Thymus (tissue), 11 donors: ENCODE results near the gene BTNL3. TPM values are rescaled to one million over a fixed set of nuclear protein-coding genes. Genes with fewer than 3 reads are reported as not detected.

Experiments used
- DNase-seq, 9 donors: peaks; one replicate each; pipeline ENCODE4 v3.0.0-alpha.2; 2013; ENCODE audit warnings: low spot score in 9 of 9, low read depth in 6 of 9, missing footprints in 1 of 9
- H3K27ac ChIP-seq, 2 donors: one replicate each; pipeline ENCODE4 v1.5.1; 2013; ENCODE audit warnings: control low read depth in 1 of 2, low read depth in 1 of 2, low read length in 1 of 2, mild to moderate bottlenecking in 1 of 2, moderate library complexity in 1 of 2
- H3K27me3 ChIP-seq, 2 donors: one replicate each; pipeline ENCODE4 v1.5.1; 2013; ENCODE audit warnings: low read length in 1 of 2; ENCODE audit not compliant: control insufficient read depth in 2 of 2, insufficient read depth in 1 of 2
- H3K36me3 ChIP-seq, 2 donors: one replicate each; pipeline ENCODE4 v1.5.1; 2013; ENCODE audit warnings: low read length in 1 of 2, mild to moderate bottlenecking in 1 of 2, moderate library complexity in 1 of 2; ENCODE audit not compliant: control insufficient read depth in 2 of 2, insufficient read depth in 2 of 2
- H3K4me1 ChIP-seq, 2 donors: one replicate each; pipeline ENCODE4 v1.5.1; 2013; ENCODE audit warnings: low read length in 2 of 2; ENCODE audit not compliant: control insufficient read depth in 2 of 2, insufficient read depth in 2 of 2
- H3K4me3 ChIP-seq, 2 donors: one replicate each; pipeline ENCODE4 v1.5.1; 2013; ENCODE audit warnings: low read length in 2 of 2, control low read depth in 1 of 2, mild to moderate bottlenecking in 1 of 2
- H3K9me3 ChIP-seq, 2 donors: one replicate each; pipeline ENCODE4 v1.5.1; 2013; ENCODE audit warnings: low read length in 1 of 2, mild to moderate bottlenecking in 1 of 2; ENCODE audit not compliant: control insufficient read depth in 2 of 2, insufficient read depth in 1 of 2
- WGBS: extraction: QIAGEN DNeasy Blood & Tissue Kit; methylation state at CpG from one replicate; pipeline ENCODE4 v1.1.7; 2013; 5-methylcytosine and 5-hydroxymethylcytosine counted together
- polyA plus RNA-seq: library from polyadenylated mRNA; stranded (reverse); fragments of 200-250 nt; gene quantifications from one replicate; pipeline ENCODE4 v1.2.3, GENCODE V29; 2013
- total RNA-seq: library from RNA; stranded (reverse); fragments of 120-200 nt; gene quantifications from one replicate; pipeline ENCODE4 v1.2.4, GENCODE V29; 2013
- donor health status: healthy.

BTNL3 gene
- total and polyA plus RNA-seq, 2 donors = 0.14 TPM; not detected in 1

DNA sequence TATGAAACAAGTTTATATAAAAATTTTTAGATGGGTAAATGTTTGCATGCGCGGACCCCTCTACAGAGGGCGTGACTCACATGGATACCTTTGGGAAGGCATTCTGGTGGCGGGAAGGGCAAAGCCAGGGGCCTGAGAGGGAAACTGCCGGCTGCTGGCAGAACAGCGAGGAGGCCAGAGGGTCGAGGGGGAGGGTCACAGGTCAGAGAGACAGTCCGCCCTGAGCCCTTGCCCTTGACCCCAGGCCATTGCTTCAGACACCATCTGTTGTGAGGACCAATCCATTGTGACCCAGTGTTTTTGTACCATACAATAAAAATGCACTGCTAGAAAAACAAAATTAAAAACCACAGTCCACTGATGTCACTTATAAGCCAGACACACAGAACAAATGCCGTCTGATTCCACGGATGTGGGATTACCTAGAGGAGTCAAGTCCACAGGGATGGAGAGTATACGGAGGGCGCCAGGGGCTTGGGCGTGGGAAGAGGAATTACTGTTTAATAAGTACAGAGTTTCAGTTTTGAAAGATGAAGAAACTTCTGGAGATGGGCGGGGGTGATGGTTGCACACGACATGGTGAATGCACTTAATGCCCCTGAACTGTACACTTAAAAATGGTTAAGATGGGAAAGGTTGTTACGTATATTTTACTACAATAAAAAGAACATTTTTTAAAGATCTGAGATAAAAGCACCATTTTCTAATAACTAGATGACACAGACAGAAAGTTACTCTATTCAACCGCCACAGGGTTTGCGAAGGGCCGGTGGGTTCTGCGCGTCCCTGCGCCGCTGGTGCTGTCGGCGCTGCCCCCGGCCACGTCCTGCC lies 63.4 kb downstream of the BTNL3 start:
- Histone ChIP-seq H3K4me1 (no peaks in the 10 kb centered on the region), H3K4me3 (peak overlapping the region in 1 of 2 donors; percentile 48), H3K9me3 (no peaks in the 10 kb centered on the region), H3K27me3 (peaks cover 60 to 78% of the 10 kb centered on the region in 2 donors), H3K36me3 (no peaks in the 10 kb centered on the region), H3K27ac (no peak overlapping the region)
- no peak for DNase-seq
- WGBS = 31% methylated on average over 27 of the region's 27 CpGs

GRCh38 chr5:181052672-181053487 lies 64.2 kb downstream of the BTNL3 start:
- WGBS = 2% methylated on average over 120 of the region's 120 CpGs
- Histone ChIP-seq H3K27me3 (peaks cover 64 to 82% of the 10 kb centered on the region in 2 donors), H3K9me3 (no peaks in the 10 kb centered on the region), H3K4me3 (peak overlapping the region; percentile 24 to 48), H3K27ac (no peak overlapping the region), H3K4me1 (no peaks in the 10 kb centered on the region), H3K36me3 (no peaks in the 10 kb centered on the region)
- DNase-seq = peak in 3 of 9 donors; percentile 6 to 15 (median 8)

- Histone ChIP-seq H3K4me1 (no peaks in the 10 kb centered on the region), H3K27me3 (peaks cover 71 to 84% of the 10 kb centered on the region in 2 donors), H3K9me3 (no peaks in the 10 kb centered on the region), H3K36me3 (no peaks in the 10 kb centered on the region), H3K4me3 (peak overlapping the region; percentile 24 to 48), H3K27ac (no peak overlapping the region)
- WGBS = 3% methylated on average over 45 of the region's 45 CpGs
- DNase-seq = peak in 1 of 9 donors; percentile 6
Measured at GRCh38 chr5:181053488-181054121, 65.0 kb downstream of the BTNL3 start.

DNA sequence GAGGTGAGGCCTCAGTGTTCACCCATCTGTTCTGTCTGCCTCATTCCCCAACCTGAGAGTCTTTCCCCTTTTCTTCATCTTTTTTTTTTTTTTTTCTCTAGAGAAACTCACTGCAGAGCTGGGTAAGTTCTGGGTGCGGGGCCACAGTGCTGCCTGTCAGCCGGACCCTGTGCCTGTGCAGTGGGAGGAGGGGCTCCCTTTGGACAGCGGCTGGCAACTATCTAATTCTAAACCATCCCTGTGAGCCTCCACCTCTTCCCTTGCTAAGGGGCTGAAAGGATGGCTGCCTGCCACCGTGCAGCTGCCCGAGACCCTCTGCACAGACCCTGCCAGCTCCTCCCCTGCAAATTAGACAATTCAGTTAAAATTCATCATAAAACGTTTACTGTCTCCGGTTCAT lies 65.5 kb downstream of the BTNL3 start:
- Histone ChIP-seq H3K4me3 (peak overlapping the region in 1 of 2 donors; percentile 24), H3K27ac (no peak overlapping the region), H3K36me3 (no peaks in the 10 kb centered on the region), H3K9me3 (no peaks in the 10 kb centered on the region), H3K4me1 (no peaks in the 10 kb centered on the region), H3K27me3 (peaks cover 77 to 90% of the 10 kb centered on the region in 2 donors)
- no peak for DNase-seq
- 29% methylated on average over 7 of the region's 7 CpGs for WGBS

DNA sequence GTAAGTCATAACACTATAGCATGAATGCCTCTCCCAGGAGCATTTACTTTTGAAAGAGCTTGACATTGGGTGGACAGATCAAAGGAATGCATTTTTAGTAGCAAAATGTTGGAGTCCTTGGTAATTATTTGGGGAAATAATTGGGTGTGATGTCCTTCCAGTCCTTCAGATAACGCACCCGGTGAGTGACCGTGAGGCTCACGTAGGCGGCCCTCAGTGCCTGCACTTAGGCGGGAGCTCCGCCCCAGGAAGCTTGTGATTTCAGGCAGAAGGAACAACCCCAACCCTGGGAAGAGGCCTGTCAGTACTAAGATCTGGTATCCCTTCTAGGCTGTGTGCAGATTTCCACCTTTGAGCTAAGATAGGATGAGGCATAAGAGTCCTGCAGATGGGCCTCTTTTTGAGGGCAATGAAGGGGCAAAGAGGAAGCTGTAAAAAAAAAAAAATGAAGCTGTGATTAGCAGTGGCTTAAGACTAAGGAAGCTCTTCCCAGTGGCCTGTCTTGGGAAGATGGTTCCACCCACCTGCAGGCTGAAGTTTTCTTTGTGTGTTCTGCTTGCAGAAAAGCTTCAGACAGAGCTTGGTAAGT lies 66.3 kb downstream of the BTNL3 start:
- H3K27me3 ChIP-seq = peaks cover 83 to 94% of the 10 kb centered on the region in 2 donors
- H3K4me3 ChIP-seq = no peak overlapping the region
- no peaks in the 10 kb centered on the region for H3K36me3 ChIP-seq
- H3K9me3 ChIP-seq = peaks cover 0 to 2% of the 10 kb centered on the region in 2 donors
- H3K4me1 ChIP-seq = no peaks in the 10 kb centered on the region
- H3K27ac ChIP-seq = no peak overlapping the region
- DNase-seq = no peak
- 53% methylated on average over 7 of the region's 7 CpGs for WGBS

Other genes starting within 250 kb of the BTNL3 start
- gene OR2Y1, start 248.8 kb upstream of the BTNL3 start, total RNA-seq = not detected
- not detected for gene OR2Y1, start 248.8 kb upstream of the BTNL3 start, polyA plus RNA-seq
- gene MGAT1, start 186.0 kb upstream of the BTNL3 start, total RNA-seq = 53.4 TPM
- 129 TPM for gene MGAT1, start 186.0 kb upstream of the BTNL3 start, polyA plus RNA-seq
- 41.1 TPM for gene ZFP62, start 127.6 kb upstream of the BTNL3 start, total RNA-seq
- gene ZFP62, start 127.6 kb upstream of the BTNL3 start, polyA plus RNA-seq = 48.6 TPM
- 0.24 TPM for gene BTNL8, start 89.7 kb upstream of the BTNL3 start, total RNA-seq
- gene BTNL8, start 89.7 kb upstream of the BTNL3 start, polyA plus RNA-seq = 0.46 TPM
- gene BTNL9, start 51.4 kb downstream of the BTNL3 start, total RNA-seq = 6.3 TPM
- gene BTNL9, start 51.4 kb downstream of the BTNL3 start, polyA plus RNA-seq = 45.2 TPM
- 0.05 TPM for gene OR2V1, start 142.3 kb downstream of the BTNL3 start, total RNA-seq
- 0.02 TPM for gene OR2V1, start 142.3 kb downstream of the BTNL3 start, polyA plus RNA-seq
- 0.05 TPM for gene OR2V2, start 158.7 kb downstream of the BTNL3 start, total RNA-seq
- gene OR2V2, start 158.7 kb downstream of the BTNL3 start, polyA plus RNA-seq = under 0.01 TPM
- gene TRIM7, start 216.3 kb downstream of the BTNL3 start, total RNA-seq = 0.38 TPM
- 5.3 TPM for gene TRIM7, start 216.3 kb downstream of the BTNL3 start, polyA plus RNA-seq
- gene TRIM41, start 234.4 kb downstream of the BTNL3 start, total RNA-seq = 19.9 TPM
- gene TRIM41, start 234.4 kb downstream of the BTNL3 start, polyA plus RNA-seq = 25.8 TPM